H9 (cell line): ENCODE results near the gene ARHGAP22. TPM values are rescaled to one million over a fixed set of nuclear protein-coding genes. Genes with fewer than 3 reads are reported as not detected.

Experiments used
- DNase-seq: peaks from one replicate; pipeline ENCODE4 v3.0.0-alpha.2; 2017
- H2AFZ ChIP-seq: one replicate; pipeline ENCODE4 v1.6.1; 2013; ENCODE audit warnings: mild to moderate bottlenecking, low read length, control low read depth, moderate library complexity
- H2AK5ac ChIP-seq: 2 replicates; pipeline ENCODE4 v1.6.1; 2013; ENCODE audit warnings: low read length, control low read depth, mixed read lengths; ENCODE audit not compliant: insufficient read length
- H2BK120ac ChIP-seq: one replicate; pipeline ENCODE4 v1.6.1; 2013; ENCODE audit warnings: low read depth, mild to moderate bottlenecking, low read length, control low read depth, inconsistent platforms; ENCODE audit not compliant: poor library complexity, severe bottlenecking
- H2BK12ac ChIP-seq: 2 replicates; pipeline ENCODE4 v1.6.1; 2013; ENCODE audit warnings: low read length, control low read depth, mixed read lengths, low read depth; ENCODE audit not compliant: insufficient read length
- H2BK15ac ChIP-seq: 2 replicates; pipeline ENCODE4 v1.6.1; 2013; ENCODE audit warnings: low read depth, low read length, control low read depth
- H2BK20ac ChIP-seq: one replicate; pipeline ENCODE4 v1.6.1; 2013; ENCODE audit warnings: low read depth, mild to moderate bottlenecking, low read length, control low read depth, inconsistent platforms; ENCODE audit not compliant: poor library complexity, severe bottlenecking
- H2BK5ac ChIP-seq: 2 replicates; pipeline ENCODE4 v1.6.1; 2013; ENCODE audit warnings: low read length, control low read depth, mixed read lengths; ENCODE audit not compliant: insufficient read length
- H3K14ac ChIP-seq: 2 replicates; pipeline ENCODE4 v1.6.1; 2013; ENCODE audit warnings: low read length, control low read depth; ENCODE audit not compliant: insufficient read depth
- H3K18ac ChIP-seq: 2 replicates; pipeline ENCODE4 v1.6.1; 2013; ENCODE audit warnings: low read depth, mild to moderate bottlenecking, mixed read lengths, low read length, control low read depth; ENCODE audit not compliant: insufficient read length
- H3K23ac ChIP-seq: 2 replicates; pipeline ENCODE4 v1.6.1; 2013; ENCODE audit warnings: low read length, control low read depth, mixed read lengths, low read depth; ENCODE audit not compliant: insufficient read length
- H3K23me2 ChIP-seq: 2 replicates; pipeline ENCODE4 v1.6.1; 2013; ENCODE audit warnings: low read depth, mild to moderate bottlenecking, mixed read lengths, low read length, control low read depth; ENCODE audit not compliant: insufficient read length, poor library complexity, severe bottlenecking
- H3K27ac ChIP-seq: 2 replicates; pipeline ENCODE4 v1.5.1; 2013; ENCODE audit warnings: low read length, control low read depth, mixed read lengths, low read depth; ENCODE audit not compliant: insufficient read length
- H3K27me3 ChIP-seq: 2 replicates; pipeline ENCODE4 v1.6.1; 2013; ENCODE audit warnings: low read length, control low read depth, inconsistent platforms; ENCODE audit not compliant: insufficient read depth
- H3K4ac ChIP-seq: 2 replicates; pipeline ENCODE4 v1.6.1; 2013; ENCODE audit warnings: low read depth, mild to moderate bottlenecking, control low read depth, inconsistent platforms, low read length, moderate library complexity
- H3K4me1 ChIP-seq: 2 replicates; pipeline ENCODE4 v1.6.1; 2013; ENCODE audit warnings: low read length, control low read depth, inconsistent platforms; ENCODE audit not compliant: insufficient read depth
- H3K4me2 ChIP-seq: 2 replicates; pipeline ENCODE4 v1.6.1; 2013; ENCODE audit warnings: low read length, control low read depth, mixed read lengths; ENCODE audit not compliant: insufficient read length, insufficient read depth
- H3K56ac ChIP-seq: 2 replicates; pipeline ENCODE4 v1.6.1; 2013; ENCODE audit warnings: low read depth, mild to moderate bottlenecking, mixed read lengths, low read length, control low read depth; ENCODE audit not compliant: insufficient read length
- H3K79me1 ChIP-seq: 2 replicates; pipeline ENCODE4 v1.6.1; 2013; ENCODE audit warnings: low read depth, mild to moderate bottlenecking, moderate library complexity, low read length, control low read depth, inconsistent platforms; ENCODE audit not compliant: insufficient read depth, poor library complexity, severe bottlenecking
- H3K79me2 ChIP-seq: 2 replicates; pipeline ENCODE4 v1.6.1; 2013; ENCODE audit warnings: low read length, control low read depth, inconsistent platforms; ENCODE audit not compliant: insufficient read depth
- H3K9ac ChIP-seq: 2 replicates; pipeline ENCODE4 v1.6.1; 2013; ENCODE audit warnings: low read length, control low read depth, mixed read lengths; ENCODE audit not compliant: insufficient read length; ENCODE audit errors: extremely low read depth
- H3K9me3 ChIP-seq: one replicate; pipeline ENCODE4 v1.6.1; 2013; ENCODE audit warnings: low read depth, low read length, inconsistent platforms; ENCODE audit not compliant: control insufficient read depth
- H3T11ph ChIP-seq: one replicate; pipeline ENCODE4 v1.6.1; 2013; ENCODE audit warnings: mild to moderate bottlenecking, low read length, control low read depth, inconsistent platforms
- H4K20me1 ChIP-seq: one replicate; pipeline ENCODE4 v1.6.1; 2013; ENCODE audit not compliant: control insufficient read depth, insufficient read length, insufficient read depth
- H4K5ac ChIP-seq: 2 replicates; pipeline ENCODE4 v1.6.1; 2013; ENCODE audit warnings: low read depth, mild to moderate bottlenecking, mixed read lengths, low read length, control low read depth; ENCODE audit not compliant: insufficient read length
- H4K8ac ChIP-seq: replicated peaks from 2 replicates; pipeline ENCODE4 v1.6.1; 2013; ENCODE audit warnings: low read length, control low read depth, mixed read lengths, low read depth; ENCODE audit not compliant: insufficient read length
- H4K91ac ChIP-seq: 2 replicates; pipeline ENCODE4 v1.6.1; 2013; ENCODE audit warnings: low read depth, mild to moderate bottlenecking, moderate library complexity, mixed read lengths, low read length, control low read depth; ENCODE audit not compliant: insufficient read length
- H3K27ac Mint-ChIP-seq, 3 experiments: 2 replicates in 2 of 3; 3 replicates in 1 of 3; pipeline ENCODE4 v1.8.0; 2020 to 2021; ENCODE audit warnings: mixed read lengths in 3 of 3, mild to moderate bottlenecking in 1 of 3, moderate library complexity in 1 of 3
- H3K27me3 Mint-ChIP-seq: 2 replicates; pipeline ENCODE4 v1.8.0; 2021; ENCODE audit warnings: low read depth, mild to moderate bottlenecking, moderate library complexity, mixed read lengths
- H3K36me3 Mint-ChIP-seq, 3 experiments: 2 replicates in 2 of 3; 3 replicates in 1 of 3; pipeline ENCODE4 v1.8.0; 2020 to 2021; ENCODE audit warnings: low read depth in 3 of 3, mixed read lengths in 3 of 3; ENCODE audit not compliant: insufficient read depth in 1 of 3
- H3K4me1 Mint-ChIP-seq, 2 experiments: 2 replicates each; pipeline ENCODE4 v1.8.0; 2020; ENCODE audit warnings: mixed read lengths in 2 of 2
- H3K4me3 Mint-ChIP-seq, 2 experiments: 2 replicates in 1 of 2; 3 replicates in 1 of 2; pipeline ENCODE4 v1.8.0; 2020 to 2021; ENCODE audit warnings: mild to moderate bottlenecking in 2 of 2, mixed read lengths in 2 of 2, moderate library complexity in 1 of 2
- H3K9me3 Mint-ChIP-seq, 2 experiments: 2 replicates in 1 of 2; 3 replicates in 1 of 2; pipeline ENCODE4 v1.8.0; 2020; ENCODE audit warnings: mild to moderate bottlenecking in 2 of 2, mixed read lengths in 2 of 2, moderate library complexity in 1 of 2
- WGBS: extraction: QIAGEN DNeasy Blood & Tissue Kit; methylation state at CpG from one replicate; pipeline ENCODE4 v1.1.7; 2013; ENCODE audit warnings: missing lambda C conversion rate, low lambda C conversion rate, mixed read lengths; ENCODE audit not compliant: insufficient read length; ENCODE audit errors: extremely low coverage; 5-methylcytosine and 5-hydroxymethylcytosine counted together
- total RNA-seq: library from RNA; stranded (reverse); gene quantifications from 2 replicates; pipeline ENCODE4 v1.2.1, GENCODE V29; 2021
- TF ChIP-seq, protein P1 (sequence below): fragments of 200-600 bp; sonication (generic); conservative IDR thresholded peaks from 3 replicates; pipeline ENCODE4 v1.8.0; 2021; ENCODE audit warnings: antibody characterized with exemption, mild to moderate bottlenecking

Gene ARHGAP22
- total RNA-seq, 1 experiment from 2014 or later, result 7.4 TPM

DNA sequence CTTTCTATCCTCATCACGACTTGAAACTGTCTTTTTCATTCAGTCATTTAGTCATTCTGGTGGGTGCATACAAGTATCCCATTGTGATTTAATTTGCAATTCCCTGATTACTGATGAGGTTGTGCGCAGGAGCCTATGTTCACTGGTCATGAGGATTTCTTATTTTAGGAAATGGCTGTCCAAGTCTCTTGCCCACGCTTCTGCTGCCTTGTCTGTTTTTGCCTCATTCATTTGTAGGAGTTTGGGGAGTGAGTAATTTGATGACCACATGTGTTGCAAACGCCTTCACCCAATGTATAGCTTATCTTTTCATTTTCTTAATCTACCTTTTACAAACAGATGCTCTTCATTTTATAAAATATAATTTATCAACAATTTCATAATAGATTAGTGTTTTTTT lies 127.3 kb downstream of the ARHGAP22 start:
- Mint-ChIP-seq H3K27me3 (no peaks in the 10 kb centered on the region; the same call in none of the 2 replicates), H3K36me3 (peaks cover 7 to 13% (median 8%) of the 10 kb centered on the region in 3 experiments; a peak in 5 of 7 replicates), H3K4me3 (no peak overlapping the region), H3K27ac (no peak overlapping the region), H3K9me3 (peaks cover 0 to 4% of the 10 kb centered on the region in 2 experiments; a peak in 2 of 5 replicates), H3K4me1 (peaks cover 15 to 31% of the 10 kb centered on the region in 2 experiments)
- H2BK120ac ChIP-seq, result no peak overlapping the region
- no peak overlapping the region for H3K27ac ChIP-seq
- TF ChIP-seq, protein P1, sequence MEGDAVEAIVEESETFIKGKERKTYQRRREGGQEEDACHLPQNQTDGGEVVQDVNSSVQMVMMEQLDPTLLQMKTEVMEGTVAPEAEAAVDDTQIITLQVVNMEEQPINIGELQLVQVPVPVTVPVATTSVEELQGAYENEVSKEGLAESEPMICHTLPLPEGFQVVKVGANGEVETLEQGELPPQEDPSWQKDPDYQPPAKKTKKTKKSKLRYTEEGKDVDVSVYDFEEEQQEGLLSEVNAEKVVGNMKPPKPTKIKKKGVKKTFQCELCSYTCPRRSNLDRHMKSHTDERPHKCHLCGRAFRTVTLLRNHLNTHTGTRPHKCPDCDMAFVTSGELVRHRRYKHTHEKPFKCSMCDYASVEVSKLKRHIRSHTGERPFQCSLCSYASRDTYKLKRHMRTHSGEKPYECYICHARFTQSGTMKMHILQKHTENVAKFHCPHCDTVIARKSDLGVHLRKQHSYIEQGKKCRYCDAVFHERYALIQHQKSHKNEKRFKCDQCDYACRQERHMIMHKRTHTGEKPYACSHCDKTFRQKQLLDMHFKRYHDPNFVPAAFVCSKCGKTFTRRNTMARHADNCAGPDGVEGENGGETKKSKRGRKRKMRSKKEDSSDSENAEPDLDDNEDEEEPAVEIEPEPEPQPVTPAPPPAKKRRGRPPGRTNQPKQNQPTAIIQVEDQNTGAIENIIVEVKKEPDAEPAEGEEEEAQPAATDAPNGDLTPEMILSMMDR, result no peak
- no peak overlapping the region for H3K56ac ChIP-seq
- H2BK20ac ChIP-seq, result no peak overlapping the region
- H2BK15ac ChIP-seq, result no peak overlapping the region
- H3K79me2 ChIP-seq, result no peaks in the 10 kb centered on the region
- no peak overlapping the region for H2AFZ ChIP-seq
- no peaks in the 10 kb centered on the region for H3K79me1 ChIP-seq
- H4K20me1 ChIP-seq, result no peaks in the 10 kb centered on the region
- no peaks in the 10 kb centered on the region for H3K27me3 ChIP-seq
- no peak overlapping the region for H4K8ac ChIP-seq
- no peak overlapping the region for H3K4ac ChIP-seq
- no peaks in the 10 kb centered on the region; the same call in 1 of the 2 replicates for H3K4me1 ChIP-seq
- H4K5ac ChIP-seq, result no peak overlapping the region
- no peak overlapping the region for H2BK12ac ChIP-seq
- no peak overlapping the region for H2BK5ac ChIP-seq
- no peak for DNase-seq
- H3K9me3 ChIP-seq, result no peaks in the 10 kb centered on the region
- H3K18ac ChIP-seq, result no peak overlapping the region
- H3T11ph ChIP-seq, result no peak overlapping the region
- no peak overlapping the region for H3K9ac ChIP-seq
- no peak overlapping the region for H2AK5ac ChIP-seq
- no peak overlapping the region for H3K23ac ChIP-seq
- no peak overlapping the region for H3K14ac ChIP-seq
- no peak overlapping the region for H3K4me2 ChIP-seq
- no CpG with 5 or more reads among the region's 4 CpGs for WGBS
- no peak overlapping the region for H4K91ac ChIP-seq
- H3K23me2 ChIP-seq, result no peaks in the 10 kb centered on the region
